Subcutaneous abdominal adipose tissue (tissue), 5 donors: ENCODE measurements around the gene DUS2.

ENCODE experiments used
- H3K27ac ChIP-seq: one replicate; pipeline ENCODE4 v1.7.0; 2013; ENCODE audit warnings: low read depth, mild to moderate bottlenecking, inconsistent platforms, low read length, moderate library complexity
- H3K27me3 ChIP-seq, 5 donors: one replicate each; pipeline ENCODE4 v1.7.0; 2013; ENCODE audit warnings: low read length in 5 of 5, inconsistent platforms in 1 of 5; ENCODE audit not compliant: control insufficient read depth in 5 of 5, insufficient read depth in 4 of 5
- H3K36me3 ChIP-seq, 5 donors: one replicate each; pipeline ENCODE4 v1.7.0; 2013; ENCODE audit warnings: low read length in 5 of 5; ENCODE audit not compliant: control insufficient read depth in 5 of 5, insufficient read depth in 5 of 5
- H3K4me1 ChIP-seq, 5 donors: one replicate each; pipeline ENCODE4 v1.7.0; 2013; ENCODE audit warnings: low read length in 5 of 5, mild to moderate bottlenecking in 3 of 5, moderate library complexity in 1 of 5; ENCODE audit not compliant: control insufficient read depth in 5 of 5, insufficient read depth in 5 of 5
- H3K4me3 ChIP-seq, 5 donors: one replicate each; pipeline ENCODE4 v1.7.0; 2013; ENCODE audit warnings: low read length in 5 of 5, low read depth in 1 of 5
- H3K9ac ChIP-seq, 5 donors: one replicate each; pipeline ENCODE4 v1.7.0; 2013; ENCODE audit warnings: low read length in 5 of 5, mild to moderate bottlenecking in 4 of 5, moderate library complexity in 3 of 5
- H3K9me3 ChIP-seq, 5 donors: one replicate each; pipeline ENCODE4 v1.7.0; 2013; ENCODE audit warnings: low read length in 5 of 5; ENCODE audit not compliant: control insufficient read depth in 5 of 5
- donor health status: healthy.
- donor health status: healthy.
- donor health status: healthy.
- donor health status: healthy.
- donor health status: healthy.

Gene DUS2

GRCh38 chr16:68074850-68075555, 51.9 kb downstream of the DUS2 start:
- no peaks in the 10 kb centered on the region for H3K27me3 ChIP-seq
- H3K9ac ChIP-seq, result no peak overlapping the region
- no peak overlapping the region for H3K27ac ChIP-seq
- no peaks in the 10 kb centered on the region for H3K9me3 ChIP-seq
- no peak overlapping the region for H3K4me3 ChIP-seq
- H3K4me1 ChIP-seq, result peaks cover 13 to 73% (median 47%) of the 10 kb centered on the region in 5 donors
- peaks cover 0 to 50% (median 37%) of the 10 kb centered on the region in 5 donors for H3K36me3 ChIP-seq

- Histone ChIP-seq H3K36me3 (peaks cover 0 to 46% (median 35%) of the 10 kb centered on the region in 5 donors), H3K4me3 (no peak overlapping the region), H3K9me3 (no peaks in the 10 kb centered on the region), H3K27me3 (no peaks in the 10 kb centered on the region), H3K27ac (no peak overlapping the region), H3K9ac (no peak overlapping the region), H3K4me1 (peaks cover 16 to 75% (median 53%) of the 10 kb centered on the region in 5 donors)
These were observed 52.9 kb downstream of the DUS2 start for GRCh38 chr16:68075980-68076379.

GRCh38 chr16:68076560-68076959, 53.5 kb downstream of the DUS2 start:
- Histone ChIP-seq H3K36me3 (peaks cover 0 to 41% (median 31%) of the 10 kb centered on the region in 5 donors), H3K4me1 (peaks cover 16 to 81% (median 59%) of the 10 kb centered on the region in 5 donors), H3K4me3 (no peak overlapping the region), H3K27me3 (no peaks in the 10 kb centered on the region), H3K9me3 (no peaks in the 10 kb centered on the region), H3K9ac (peak overlapping the region in 1 of 5 donors; percentile 43), H3K27ac (no peak overlapping the region)

- Histone ChIP-seq H3K9ac (no peak overlapping the region), H3K4me1 (peaks cover 12 to 82% (median 62%) of the 10 kb centered on the region in 5 donors), H3K27me3 (no peaks in the 10 kb centered on the region), H3K4me3 (no peak overlapping the region), H3K9me3 (no peaks in the 10 kb centered on the region), H3K36me3 (peaks cover 0 to 36% (median 28%) of the 10 kb centered on the region in 5 donors), H3K27ac (peak overlapping the region; percentile 86)
These were observed 55.0 kb downstream of the DUS2 start for GRCh38 chr16:68077866-68078700.

GRCh38 chr16:68078701-68079375, 55.8 kb downstream of the DUS2 start:
- Histone ChIP-seq H3K27ac (peak overlapping the region; percentile 86), H3K4me1 (peaks cover 15 to 88% (median 69%) of the 10 kb centered on the region in 5 donors), H3K4me3 (peak overlapping the region in 1 of 5 donors; percentile 6), H3K9ac (peak overlapping the region in 1 of 5 donors; percentile 54), H3K36me3 (peaks cover 0 to 33% (median 27%) of the 10 kb centered on the region in 5 donors), H3K27me3 (no peaks in the 10 kb centered on the region), H3K9me3 (no peaks in the 10 kb centered on the region)

GRCh38 chr16:68079376-68079625, 56.2 kb downstream of the DUS2 start:
- H3K4me1 ChIP-seq, result peaks cover 18 to 88% (median 74%) of the 10 kb centered on the region in 5 donors
- peak overlapping the region in 2 of 5 donors; percentile 6 to 35 for H3K4me3 ChIP-seq
- H3K27me3 ChIP-seq, result no peaks in the 10 kb centered on the region
- H3K9me3 ChIP-seq, result no peaks in the 10 kb centered on the region
- H3K36me3 ChIP-seq, result peaks cover 0 to 29% (median 22%) of the 10 kb centered on the region in 5 donors
- H3K9ac ChIP-seq, result peak overlapping the region in 1 of 5 donors; percentile 54
- peak overlapping the region; percentile 86 for H3K27ac ChIP-seq

GRCh38 chr16:68079626-68080344, 56.7 kb downstream of the DUS2 start:
- no peaks in the 10 kb centered on the region for H3K27me3 ChIP-seq
- peak overlapping the region; percentile 86 for H3K27ac ChIP-seq
- H3K36me3 ChIP-seq, result peaks cover 0 to 24% (median 19%) of the 10 kb centered on the region in 5 donors
- no peaks in the 10 kb centered on the region for H3K9me3 ChIP-seq
- peaks cover 19 to 89% (median 77%) of the 10 kb centered on the region in 5 donors for H3K4me1 ChIP-seq
- H3K9ac ChIP-seq, result peak overlapping the region in 2 of 5 donors; percentile 9 to 54
- peak overlapping the region in 3 of 5 donors; percentile 4 to 35 (median 19) for H3K4me3 ChIP-seq

- peaks cover 19 to 81% (median 76%) of the 10 kb centered on the region in 5 donors for H3K4me1 ChIP-seq
- peak overlapping the region in 1 of 5 donors; percentile 2 for H3K4me3 ChIP-seq
- H3K9ac ChIP-seq, result peak overlapping the region in 1 of 5 donors; percentile 39
- peak overlapping the region; percentile 97 for H3K27ac ChIP-seq
- peaks cover 0 to 9% (median 7%) of the 10 kb centered on the region in 5 donors for H3K36me3 ChIP-seq
- H3K9me3 ChIP-seq, result no peaks in the 10 kb centered on the region
- H3K27me3 ChIP-seq, result no peaks in the 10 kb centered on the region
These were observed 59.0 kb downstream of the DUS2 start for GRCh38 chr16:68081861-68082628.
